ENCODE measurements around the gene ZNF568.
A peak's percentile ranks its signal among the peaks of the same experiment; 100 is the strongest.

Gene ZNF568

GRCh38 chr19:36915992-36916830 lies at the start of gene ZNF568, which contains the start of gene ZNF829:
TSS of gene ZNF568 (plus strand) at chr19:36916332. CDS start at chr19:36922771, 6,439 bp downstream.
TSS of gene ZNF829 (minus strand) at chr19:36916291. CDS start at chr19:36915167, 1,124 bp downstream.
- DNase-seq, result peak; percentile 94 to 95

- DNase-seq, result no peak
Observed at GRCh38 chr19:36876993-36877938, 38.9 kb upstream of the ZNF568 start.

- no peak for DNase-seq
Observed at GRCh38 chr19:36891768-36892357, 24.3 kb upstream of the ZNF568 start.

GRCh38 chr19:36894849-36895383 lies 21.2 kb upstream of the ZNF568 start:
- no peak for DNase-seq

GRCh38 chr19:36898422-36898821 lies 17.7 kb upstream of the ZNF568 start:
- DNase-seq, result no peak

GRCh38 chr19:36916991-36917390 lies 859 bp downstream of the ZNF568 start:
- no peak for DNase-seq

- DNase-seq, result no peak
Observed at GRCh38 chr19:36918090-36918489, 2.0 kb downstream of the ZNF568 start.

- DNase-seq, result no peak
Observed at GRCh38 chr19:36931684-36932083, 15.6 kb downstream of the ZNF568 start.

- DNase-seq, result no peak
Observed at GRCh38 chr19:36939153-36939552, 23.0 kb downstream of the ZNF568 start.

GRCh38 chr19:36950335-36951119 lies 34.4 kb downstream of the ZNF568 start:
- no peak for DNase-seq

- DNase-seq, result no peak
Observed at GRCh38 chr19:36962346-36962745, 46.2 kb downstream of the ZNF568 start.

- no peak for DNase-seq
Observed at GRCh38 chr19:36963280-36963679, 47.1 kb downstream of the ZNF568 start.

GRCh38 chr19:36972571-36972970 lies 56.4 kb downstream of the ZNF568 start:
- no peak for DNase-seq

GRCh38 chr19:36973021-36973843 lies 57.1 kb downstream of the ZNF568 start:
- DNase-seq, result peak; percentile 77 to 83

- no peak for DNase-seq
Observed at GRCh38 chr19:36973844-36974195, 57.7 kb downstream of the ZNF568 start.

GRCh38 chr19:36986131-36986530 lies 70.0 kb downstream of the ZNF568 start:
- DNase-seq, result no peak

GRCh38 chr19:36986601-36987000 lies 70.5 kb downstream of the ZNF568 start:
- DNase-seq, result no peak

- no peak for DNase-seq
Observed at GRCh38 chr19:36987091-36987490, 71.0 kb downstream of the ZNF568 start.

GRCh38 chr19:36997152-36997842 lies 81.2 kb downstream of the ZNF568 start:
- DNase-seq, result no peak

GRCh38 chr19:36997843-36998235 lies 81.7 kb downstream of the ZNF568 start:
- DNase-seq, result no peak

- no peak for DNase-seq
Observed at GRCh38 chr19:36999313-36999712, 83.2 kb downstream of the ZNF568 start.
